ENCODE results near the gene PDE11A. TPM values are rescaled to one million over a fixed set of nuclear protein-coding genes. Genes with fewer than 3 reads are reported as not detected.

Gene PDE11A
- total and polyA plus RNA-seq, 2 of the 8 experiments (the other 6 are each of a cell fraction or from before 2014, with no cell fraction given), result 0.19 to 0.23 TPM

DNA sequence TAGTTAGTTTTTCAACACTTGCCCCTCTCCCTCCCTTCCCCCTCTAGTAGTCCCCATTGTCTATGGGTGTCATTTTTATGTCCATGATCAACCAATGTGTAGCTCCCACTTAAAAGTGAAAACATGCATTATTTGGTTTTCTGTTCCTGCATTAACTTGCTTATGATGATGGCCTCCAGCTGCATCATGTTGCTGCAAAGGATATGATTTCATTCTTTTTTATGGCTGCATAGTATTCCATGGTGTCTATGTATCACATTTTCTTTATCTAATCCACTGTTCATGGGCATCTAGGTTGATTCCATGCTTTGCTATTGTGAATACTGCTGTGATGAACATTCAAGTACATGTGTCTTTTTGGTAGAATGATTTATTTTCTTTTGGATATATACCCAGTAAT lies 70.5 kb downstream of the PDE11A start:
- Histone ChIP-seq H3K27ac (ENCODE audit: low read depth, low read length) (no peak overlapping the region), H3K4me3 (ENCODE audit: extremely low read depth in 1 of 4, insufficient read depth in 2 of 4, low read depth in 3 of 4, low read length in 4 of 4) (no peak overlapping the region), H3K14ac (ENCODE audit: insufficient read length) (no peak overlapping the region), H4K91ac (replicated peaks; ENCODE audit: insufficient read length, low read length) (no peak overlapping the region), H3K18ac (ENCODE audit: extremely low read depth, low read length) (no peak overlapping the region), H3K27me3 (replicated peaks in 1 of 4; ENCODE audit: control insufficient read depth in 3 of 4, extremely low read depth in 1 of 4, insufficient read depth in 3 of 4, low read length in 3 of 4) (no peaks in the 10 kb centered on the region), H2AK5ac (ENCODE audit: low read depth, low read length) (no peak overlapping the region), H2BK15ac (ENCODE audit: low read length) (no peak overlapping the region), H4K8ac (ENCODE audit: extremely low read depth, insufficient read depth, low read length) (no peak overlapping the region), H2AFZ (ENCODE audit: low read length) (no peak overlapping the region), H3K79me2 (ENCODE audit: control insufficient read depth in 1 of 2, insufficient read depth in 2 of 2, low read length in 2 of 2) (no peaks in the 10 kb centered on the region), H3K36me3 (ENCODE audit: control insufficient read depth in 2 of 4, insufficient read depth in 4 of 4, low read length in 3 of 4) (no peaks in the 10 kb centered on the region), H2BK20ac (ENCODE audit: low read length) (no peak overlapping the region), H3K9me3 (ENCODE audit: insufficient read depth in 2 of 2, low read depth in 1 of 2, low read length in 1 of 2) (no peaks in the 10 kb centered on the region), H2BK5ac (ENCODE audit: low read depth, low read length) (no peak overlapping the region), H3K4me1 (replicated peaks in 1 of 4; ENCODE audit: control insufficient read depth in 3 of 4, insufficient read depth in 4 of 4, low read length in 3 of 4) (no peaks in the 10 kb centered on the region), H3K56ac (replicated peaks; ENCODE audit: insufficient read length, low read depth, low read length) (no peak overlapping the region), H3K4ac (replicated peaks; ENCODE audit: insufficient read length, low read depth, low read length) (no peak overlapping the region), H3K79me1 (ENCODE audit: low read depth, low read length) (no peaks in the 10 kb centered on the region), H3K23ac (ENCODE audit: insufficient read length) (no peak overlapping the region), H2BK120ac (replicated peaks; ENCODE audit: low read depth, low read length) (no peak overlapping the region), H3K4me2 (ENCODE audit: insufficient read depth in 1 of 2, low read depth in 2 of 2, low read length in 2 of 2) (no peak overlapping the region), H4K20me1 (replicated peaks in 1 of 2; ENCODE audit: control insufficient read depth in 1 of 2, insufficient read depth in 2 of 2, low read length in 2 of 2) (no peaks in the 10 kb centered on the region), H2BK12ac (ENCODE audit: low read depth, low read length) (no peak overlapping the region), H3K23me2 (ENCODE audit: low read depth, low read length) (no peaks in the 10 kb centered on the region), H4K5ac (ENCODE audit: insufficient read length, low read depth, low read length) (no peak overlapping the region), H3K9ac (replicated peaks in 1 of 4; ENCODE audit: extremely low read depth in 1 of 4, low read depth in 3 of 4, low read length in 3 of 4) (no peak overlapping the region)
- POLR2A ChIA-PET (ENCODE audit: partially characterized antibody), result no interaction called here
- CTCF ChIA-PET (ENCODE audit: partially characterized antibody), result interaction anchor here (0.5 to 1.0 kb wide), 2 partner anchors 12 to 107 kb away, joined by 3 to 4 read pairs; no protein-coding TSS in a partner anchor
- no peak for TF ChIP-seq GABPA (IDR thresholded peaks at IDR 0.05; ENCODE audit: borderline replicate concordance, insufficient read depth, low read length)
- TF ChIP-seq, protein P1, sequence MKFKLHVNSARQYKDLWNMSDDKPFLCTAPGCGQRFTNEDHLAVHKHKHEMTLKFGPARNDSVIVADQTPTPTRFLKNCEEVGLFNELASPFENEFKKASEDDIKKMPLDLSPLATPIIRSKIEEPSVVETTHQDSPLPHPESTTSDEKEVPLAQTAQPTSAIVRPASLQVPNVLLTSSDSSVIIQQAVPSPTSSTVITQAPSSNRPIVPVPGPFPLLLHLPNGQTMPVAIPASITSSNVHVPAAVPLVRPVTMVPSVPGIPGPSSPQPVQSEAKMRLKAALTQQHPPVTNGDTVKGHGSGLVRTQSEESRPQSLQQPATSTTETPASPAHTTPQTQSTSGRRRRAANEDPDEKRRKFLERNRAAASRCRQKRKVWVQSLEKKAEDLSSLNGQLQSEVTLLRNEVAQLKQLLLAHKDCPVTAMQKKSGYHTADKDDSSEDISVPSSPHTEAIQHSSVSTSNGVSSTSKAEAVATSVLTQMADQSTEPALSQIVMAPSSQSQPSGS (IDR thresholded peaks at IDR 0.05; ENCODE audit: low read length), result no peak
- no peak for TF ChIP-seq KDM5A (IDR thresholded peaks at IDR 0.05; ENCODE audit: low read length)
- no peak for TF ChIP-seq EZH2 (IDR thresholded peaks at IDR 0.05; ENCODE audit: low read depth, low read length, severe bottlenecking)
- no peak for TF ChIP-seq SUZ12 (IDR thresholded peaks at IDR 0.05; ENCODE audit: low read length)
- FAIRE-seq, result no peak
- no peak for DNase-seq (ENCODE audit: low read depth in 1 of 2, low spot score in 2 of 2)

Measured in H1 (cell line).